Panc1 (cell line): Measurements from ENCODE around the gene ZNF273. TPM values are rescaled to one million over a fixed set of nuclear protein-coding genes. Genes with fewer than 3 reads are reported as not detected.

Source experiments
- ATAC-seq: fragments of 200-7000 bp; cut with Tn5 transposase; 2 replicates; pipeline ENCODE4 v1.9.1; 2020; ENCODE audit warnings: mild to moderate bottlenecking, moderate library complexity
- BruUV-seq: library from RNA; stranded (reverse); fragments of 400-500 nt; replicated peaks from 2 replicates; lab custom pipeline; 2021; lab: Mats Ljungman, UMichigan
- CTCF ChIA-PET: fragments of 300-600 bp; sonication (Branson Sonifier 250); formaldehyde crosslinking; loops from one replicate; lab custom pipeline; 2022; ENCODE audit warnings: antibody characterized with exemption; lab: Charles Lee
- POLR2A ChIA-PET: fragments of 300-600 bp; sonication (Branson Sonifier 250); formaldehyde crosslinking; loops from one replicate; lab custom pipeline; 2022; ENCODE audit warnings: antibody characterized with exemption; lab: Charles Lee
- DNase-seq: peaks from one replicate; pipeline ENCODE4 v3.0.0-alpha.2; 2010; ENCODE audit warnings: low read depth, low spot score
- H3K27ac ChIP-seq: 2 replicates; pipeline ENCODE4 v1.5.1; 2011; ENCODE audit warnings: mild to moderate bottlenecking, low read length, inconsistent platforms
- H3K27me3 ChIP-seq: fragments of 200-500 bp; sonication (Bioruptor generic); 2 replicates; pipeline ENCODE4 v1.6.0; 2014; ENCODE audit warnings: low read length, inconsistent platforms; ENCODE audit not compliant: control insufficient read depth, insufficient read depth
- H3K36me3 ChIP-seq: fragments of 200-500 bp; sonication (Bioruptor generic); 2 replicates; pipeline ENCODE4 v1.5.1; 2014; ENCODE audit warnings: inconsistent platforms, mild to moderate bottlenecking, low read length, moderate library complexity; ENCODE audit not compliant: control insufficient read depth, insufficient read depth
- H3K4me1 ChIP-seq: 2 replicates; pipeline ENCODE4 v1.5.1; 2011; ENCODE audit warnings: inconsistent platforms, mild to moderate bottlenecking, low read length, moderate library complexity; ENCODE audit not compliant: control insufficient read depth, insufficient read depth
- H3K4me3 ChIP-seq, 2 experiments: 2 replicates each; pipeline ENCODE4 v1.5.1; 2011 to 2012; ENCODE audit warnings: low read depth in 2 of 2, low read length in 2 of 2, mild to moderate bottlenecking in 2 of 2, inconsistent platforms in 1 of 2, moderate library complexity in 1 of 2
- H3K9me3 ChIP-seq: fragments of 200-500 bp; sonication (Bioruptor generic); 2 replicates; pipeline ENCODE4 v1.5.1; 2014; ENCODE audit warnings: low read depth, mild to moderate bottlenecking, inconsistent platforms, low read length, moderate library complexity; ENCODE audit not compliant: control insufficient read depth, insufficient read depth
- POLR2AphosphoS5 ChIP-seq: IDR thresholded peaks from 2 replicates; pipeline ENCODE4 v1.6.1; 2012; ENCODE audit warnings: mild to moderate bottlenecking, low read depth, low read length, moderate library complexity
- REST ChIP-seq, 2 experiments: IDR thresholded peaks; 2 replicates each; pipeline ENCODE4 v1.6.1; 2011 to 2012; ENCODE audit warnings: low read depth in 2 of 2, control low read depth in 1 of 2, low read length in 1 of 2, mild to moderate bottlenecking in 1 of 2, moderate library complexity in 1 of 2; ENCODE audit not compliant: insufficient read depth in 1 of 2
- SIN3A ChIP-seq: IDR thresholded peaks from 2 replicates; pipeline ENCODE4 v1.6.1; 2012; ENCODE audit warnings: low read depth, mild to moderate bottlenecking, low read length, moderate library complexity, borderline replicate concordance; ENCODE audit not compliant: insufficient read depth
- TCF7L2 ChIP-seq: IDR thresholded peaks from 2 replicates; pipeline ENCODE4 v1.6.1; 2011; ENCODE audit warnings: mild to moderate bottlenecking, low read depth, low read length, inconsistent platforms
- in situ Hi-C: cut with HindIII; loops from 2 replicates; pipeline ENCODE4 v1.10.0; 2016; ENCODE audit warnings: low sequenced_read_pairs, low pct_unique_long_range_greater_than_20kb
- intact Hi-C: fragments of 100-400 bp; cut with micrococcal nuclease; formaldehyde crosslinking; loops from one replicate; pipeline ENCODE4 v1.10.0; 2022; ENCODE audit not compliant: unreplicated experiment
- total RNA-seq: library from RNA; stranded (reverse); gene quantifications from one replicate; pipeline ENCODE4 v1.2.1, GENCODE V29; 2021; ENCODE audit not compliant: unreplicated experiment
- TF ChIP-seq, protein P1 (sequence below): fragments of 450-650 bp; IDR thresholded peaks from 2 replicates; pipeline ENCODE4 v1.5.1; 2017; ENCODE audit warnings: mild to moderate bottlenecking

ZNF273 gene
- total RNA-seq, 1 experiment from 2014 or later, result 6.4 TPM

- no peak overlapping the region for H3K4me3 ChIP-seq
- in situ Hi-C loops (no loop called here), intact Hi-C loops (no loop called here)
- H3K9me3 ChIP-seq, result no peaks in the 10 kb centered on the region
- no peak for TF ChIP-seq TCF7L2
- no peak for TF ChIP-seq SIN3A
- TF ChIP-seq, protein P1, sequence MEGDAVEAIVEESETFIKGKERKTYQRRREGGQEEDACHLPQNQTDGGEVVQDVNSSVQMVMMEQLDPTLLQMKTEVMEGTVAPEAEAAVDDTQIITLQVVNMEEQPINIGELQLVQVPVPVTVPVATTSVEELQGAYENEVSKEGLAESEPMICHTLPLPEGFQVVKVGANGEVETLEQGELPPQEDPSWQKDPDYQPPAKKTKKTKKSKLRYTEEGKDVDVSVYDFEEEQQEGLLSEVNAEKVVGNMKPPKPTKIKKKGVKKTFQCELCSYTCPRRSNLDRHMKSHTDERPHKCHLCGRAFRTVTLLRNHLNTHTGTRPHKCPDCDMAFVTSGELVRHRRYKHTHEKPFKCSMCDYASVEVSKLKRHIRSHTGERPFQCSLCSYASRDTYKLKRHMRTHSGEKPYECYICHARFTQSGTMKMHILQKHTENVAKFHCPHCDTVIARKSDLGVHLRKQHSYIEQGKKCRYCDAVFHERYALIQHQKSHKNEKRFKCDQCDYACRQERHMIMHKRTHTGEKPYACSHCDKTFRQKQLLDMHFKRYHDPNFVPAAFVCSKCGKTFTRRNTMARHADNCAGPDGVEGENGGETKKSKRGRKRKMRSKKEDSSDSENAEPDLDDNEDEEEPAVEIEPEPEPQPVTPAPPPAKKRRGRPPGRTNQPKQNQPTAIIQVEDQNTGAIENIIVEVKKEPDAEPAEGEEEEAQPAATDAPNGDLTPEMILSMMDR, result no peak
- TF ChIP-seq POLR2AphosphoS5, result no peak
- TF ChIP-seq REST (IDR thresholded peaks at IDR 0.05; ENCODE audit: insufficient read depth in 1 of 2, low read depth in 2 of 2, low read length in 1 of 2), result no peak
- DNase-seq (no peak), ATAC-seq (no peak)
- H3K27me3 ChIP-seq, result no peaks in the 10 kb centered on the region
- BruUV-seq, result no TSS peak
- H3K4me1 ChIP-seq, result no peaks in the 10 kb centered on the region
- H3K27ac ChIP-seq, result no peak overlapping the region
- POLR2A ChIA-PET, result no interaction called here
- CTCF ChIA-PET, result no interaction called here
- H3K36me3 ChIP-seq, result no peaks in the 10 kb centered on the region
Observed at GRCh38 chr7:64880322-64881297, 22.5 kb upstream of the ZNF273 start.

DNA sequence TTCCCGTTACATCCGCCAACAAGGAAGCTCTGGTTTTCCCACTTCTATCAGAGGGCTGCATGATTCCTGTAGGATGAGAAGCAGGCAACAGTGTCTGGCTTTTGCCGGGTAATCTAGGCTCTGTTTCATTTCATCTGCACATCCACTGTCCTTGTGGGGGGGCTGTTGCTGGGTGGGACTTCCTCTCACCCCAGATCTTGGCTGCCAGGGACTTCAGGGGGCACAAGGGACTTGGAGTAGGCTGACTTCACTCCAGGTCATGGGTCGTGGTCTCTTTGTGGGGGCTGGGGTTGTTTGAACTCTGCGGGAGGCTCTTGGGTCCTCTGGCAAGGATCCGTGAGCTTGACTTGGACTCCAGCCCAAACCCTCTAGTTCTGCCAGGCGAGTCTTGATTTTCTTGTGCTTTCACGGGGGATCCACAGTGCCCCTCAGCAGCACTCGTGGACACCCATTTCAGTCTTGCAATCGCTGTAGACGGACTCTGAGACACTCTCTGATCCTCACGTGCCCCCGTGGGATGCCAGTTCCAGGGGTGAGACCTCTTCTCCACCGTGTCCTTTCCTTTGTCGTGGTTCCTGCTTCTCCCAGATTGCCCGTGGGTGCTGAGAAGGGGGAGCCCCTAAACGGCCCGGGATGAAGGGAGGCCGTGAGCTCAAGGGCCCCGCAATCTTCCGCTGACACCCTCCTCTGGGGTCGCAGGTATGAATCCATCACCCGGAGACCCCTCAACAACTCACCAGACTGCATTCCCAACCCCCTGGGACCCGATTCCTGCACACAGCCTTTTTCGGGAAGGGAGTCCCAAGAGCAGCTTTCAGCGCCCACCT, 21.4 kb upstream of the ZNF273 start:
- TF ChIP-seq TCF7L2, result no peak
- TF ChIP-seq, protein P1, result no peak
- no TSS peak for BruUV-seq
- Histone ChIP-seq H3K4me1 (no peaks in the 10 kb centered on the region), H3K27me3 (peaks cover 2% of the 10 kb centered on the region; the same call in 1 of the 2 replicates), H3K9me3 (no peaks in the 10 kb centered on the region), H3K4me3 (no peak overlapping the region), H3K36me3 (no peaks in the 10 kb centered on the region), H3K27ac (no peak overlapping the region)
- ChIA-PET CTCF (no interaction called here), POLR2A (no interaction called here)
- ATAC-seq, result no peak
- intact Hi-C loops, result no loop called here
- in situ Hi-C loops, result no loop called here
- no peak for DNase-seq
